NK-92 (cell line): ENCODE results near the gene SSX2B.
"Not testable (repeated sequence)": the region's sequence is repeated elsewhere in the genome, so short reads cannot be mapped to it uniquely, and the experiment has no call there.

Experiments used
- DNase-seq: peaks from one replicate; lab custom pipeline; 2025; ENCODE audit not compliant: unreplicated experiment; lab: John Stamatoyannopoulos, UW

SSX2B gene

GRCh38 chrX:52750952-52751351 is at the start of gene SSX2B:
Gene SSX2B, plus strand, starts transcription at chrX:52751252. Its CDS starts 1,429 bp downstream, at chrX:52752681.
- not testable (repeated sequence) for DNase-seq

DNA sequence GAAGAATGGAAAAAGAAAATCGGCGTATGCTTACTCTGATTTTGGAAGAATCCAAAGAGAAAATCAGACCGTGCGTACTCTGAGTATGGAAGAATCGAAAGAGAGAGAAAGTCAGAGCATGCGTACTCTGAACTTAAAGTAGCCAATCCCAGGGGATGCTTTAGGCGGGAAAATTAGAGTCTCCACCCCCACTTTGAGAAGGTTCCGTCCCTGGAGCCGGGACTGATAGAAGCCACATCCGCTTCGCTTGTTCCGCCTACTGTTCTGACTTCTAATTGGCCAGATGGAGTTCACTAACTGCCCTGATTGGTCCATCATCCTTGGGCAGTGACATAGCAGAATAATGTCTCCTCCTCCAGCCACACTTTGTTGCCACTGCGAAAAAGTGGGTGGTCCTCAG is 44.0 kb upstream of the SSX2B start, which contains the start of gene SSX2:
TSS of gene SSX2 (minus strand) at position 101 of the 400 bp plus-strand sequence. CDS start 1,429 bp downstream, outside the sequence.
- not testable (repeated sequence) for DNase-seq

GRCh38 chrX:52765983-52766382 is 14.9 kb downstream of the SSX2B start:
- not testable (repeated sequence) for DNase-seq

- not testable (repeated sequence) for DNase-seq
These were observed 22.5 kb downstream of the SSX2B start for GRCh38 chrX:52773504-52773903.

GRCh38 chrX:52797327-52797726 is 46.3 kb downstream of the SSX2B start, which contains the start of gene SPANXN5:
Gene SPANXN5, minus strand, starts transcription at chrX:52797427. Its CDS starts 79 bp downstream, at chrX:52797348.
- DNase-seq = not testable (repeated sequence)

- not testable (repeated sequence) for DNase-seq
These were observed 53.8 kb downstream of the SSX2B start for GRCh38 chrX:52804876-52805275.
